ENCODE results near the gene MRPL17. TPM values are rescaled to one million over a fixed set of nuclear protein-coding genes. Genes with fewer than 3 reads are reported as not detected.

MRPL17 gene
- 87.6 and 94.3 TPM in 2 replicates for total RNA-seq

GRCh38 chr11:6682936-6683861, at the start of gene MRPL17:
Gene MRPL17, minus strand, starts transcription at chr11:6683340. Its CDS starts 44 bp downstream, at chr11:6683296.

GRCh38 chr11:6655790-6656583, 27.2 kb downstream of the MRPL17 start, which contains the start of gene DCHS1:
Gene DCHS1, minus strand, starts transcription at chr11:6655809. Its CDS starts 14,196 bp downstream, at chr11:6641613.

Other genes with a start within 250 kb of the MRPL17 start
- gene HPX, start 242.4 kb downstream of the MRPL17 start, total RNA-seq = 0.45 and 0.50 TPM in 2 replicates
- 17.1 and 18.0 TPM in 2 replicates for gene TRIM3, start 209.4 kb downstream of the MRPL17 start, total RNA-seq
- 52.3 and 56.9 TPM in 2 replicates for gene ARFIP2, start 202.0 kb downstream of the MRPL17 start, total RNA-seq
- gene TIMM10B, start 201.8 kb downstream of the MRPL17 start, total RNA-seq = 36.1 and 54.7 TPM in 2 replicates
- gene DNHD1, start 186.1 kb downstream of the MRPL17 start, total RNA-seq = 2.0 and 2.1 TPM in 2 replicates
- gene RRP8, start 79.7 kb downstream of the MRPL17 start, total RNA-seq = 11.7 and 14.5 TPM in 2 replicates
- gene ILK, start 79.6 kb downstream of the MRPL17 start, total RNA-seq = 177 and 201 TPM in 2 replicates
- gene TAF10, start 71.1 kb downstream of the MRPL17 start, total RNA-seq = 100 and 104 TPM in 2 replicates
- gene TPP1, start 63.9 kb downstream of the MRPL17 start, total RNA-seq = 23.6 and 27.2 TPM in 2 replicates
- 4.2 and 4.3 TPM in 2 replicates for gene DCHS1, start 27.5 kb downstream of the MRPL17 start, total RNA-seq
- under 0.01 and 0.15 TPM in 2 replicates for gene OR2AG2, start 88.6 kb upstream of the MRPL17 start, total RNA-seq
- gene OR2AG1, start 99.7 kb upstream of the MRPL17 start, total RNA-seq = not detected in 2 replicates
- gene OR6A2, start 116.3 kb upstream of the MRPL17 start, total RNA-seq = not detected in 2 replicates
- not detected in 2 replicates for gene OR10A5, start 162.3 kb upstream of the MRPL17 start, total RNA-seq
- gene OR10A2, start 179.7 kb upstream of the MRPL17 start, total RNA-seq = not detected in 2 replicates
- gene OR10A4, start 193.3 kb upstream of the MRPL17 start, total RNA-seq = not detected in 2 replicates
- not detected in 2 replicates for gene OR2D2, start 209.2 kb upstream of the MRPL17 start, total RNA-seq
- gene OR2D3, start 237.7 kb upstream of the MRPL17 start, total RNA-seq = not detected in 2 replicates
- gene ZNF215, start 243.1 kb upstream of the MRPL17 start, total RNA-seq = 2.1 and 3.2 TPM in 2 replicates

Measured in bronchus fibroblast of lung (primary cell).